Prostate gland (tissue), 2 donors: Measurements from ENCODE around the gene MET.

Experiments used
- CTCF ChIP-seq, 4 experiments: fragments of 200-600 bp in 2 of 4; fragments of 450-650 bp in 2 of 4; sonication (generic) in 2 of 4; IDR thresholded peaks; 1 replicate in 3 of 4; 2 replicates in 1 of 4; pipeline ENCODE4 v1.5.1; 2016 to 2019; ENCODE audit warnings: antibody characterized with exemption in 4 of 4, mild to moderate bottlenecking in 2 of 4, moderate library complexity in 2 of 4
- POLR2A ChIP-seq: fragments of 450-650 bp; IDR thresholded peaks from one replicate; pipeline ENCODE4 v1.6.1; 2016; ENCODE audit warnings: antibody characterized with exemption, mild to moderate bottlenecking
- POLR2AphosphoS5 ChIP-seq: sonication (generic); formaldehyde crosslinking; IDR thresholded peaks from one replicate; pipeline ENCODE4 v1.6.1; 2017; ENCODE audit warnings: antibody characterized with exemption

DNA sequence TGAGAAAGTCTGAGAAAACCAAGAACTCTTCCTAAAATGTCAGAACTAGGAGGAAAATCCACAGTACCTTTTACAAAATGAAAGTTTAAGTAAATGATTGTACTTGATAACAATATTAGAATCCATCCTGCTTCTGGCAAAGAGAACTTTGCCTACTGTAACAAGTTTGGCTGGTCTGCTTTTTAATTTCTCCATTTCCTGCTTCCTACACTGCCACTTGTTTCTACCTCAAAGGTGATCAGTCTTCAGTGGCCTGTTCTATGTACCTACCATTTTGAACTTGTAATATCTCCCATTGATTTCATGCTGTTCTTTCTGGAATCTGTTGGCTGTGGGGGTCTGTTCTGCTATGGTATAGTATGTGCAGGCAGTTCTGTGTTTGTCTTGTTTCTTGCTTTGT, 157.5 kb downstream of the MET start:
- TF ChIP-seq CTCF (IDR thresholded peaks at IDR 0.05) (no peak), POLR2A (no peak), POLR2AphosphoS5 (no peak)
